HG02970 (cell line): ENCODE measurements around the gene CASTOR1.

Source experiments
- ATAC-seq: cut with Tn5 transposase; IDR thresholded peaks from one replicate; pipeline ENCODE4 v1.9.1; 2021; ENCODE audit warnings: mild to moderate bottlenecking, moderate library complexity, moderate number of reproducible peaks; ENCODE audit not compliant: unreplicated experiment, low FRiP score

CASTOR1 gene

GRCh38 chr22:30320021-30320556 is 30.8 kb upstream of the CASTOR1 start:
- no peak for ATAC-seq

GRCh38 chr22:30318799-30319419 is 29.6 kb upstream of the CASTOR1 start:
- ATAC-seq = no peak

- ATAC-seq = no peak
Measured at GRCh38 chr22:30317778-30318177, 28.5 kb upstream of the CASTOR1 start.

- ATAC-seq = no peak
Measured at GRCh38 chr22:30315962-30316576, 26.8 kb upstream of the CASTOR1 start.

GRCh38 chr22:30314915-30315314 is 25.6 kb upstream of the CASTOR1 start:
- ATAC-seq = no peak

- no peak for ATAC-seq
Measured at GRCh38 chr22:30313527-30314363, 24.4 kb upstream of the CASTOR1 start.

GRCh38 chr22:30312053-30312452 is 22.7 kb upstream of the CASTOR1 start:
- no peak for ATAC-seq

GRCh38 chr22:30310881-30311771 is 21.8 kb upstream of the CASTOR1 start:
- no peak for ATAC-seq

- no peak for ATAC-seq
Measured at GRCh38 chr22:30309951-30310741, 20.8 kb upstream of the CASTOR1 start.

GRCh38 chr22:30308518-30309230 is 19.4 kb upstream of the CASTOR1 start:
- ATAC-seq = no peak

GRCh38 chr22:30308093-30308492 is 18.8 kb upstream of the CASTOR1 start:
- no peak for ATAC-seq

GRCh38 chr22:30307041-30307574 is 17.8 kb upstream of the CASTOR1 start:
- ATAC-seq = no peak

- ATAC-seq = no peak
Measured at GRCh38 chr22:30306627-30307011, 17.3 kb upstream of the CASTOR1 start.

- no peak for ATAC-seq
Measured at GRCh38 chr22:30305906-30306626, 16.8 kb upstream of the CASTOR1 start.

- no peak for ATAC-seq
Measured at GRCh38 chr22:30305519-30305905, 16.2 kb upstream of the CASTOR1 start.

- no peak for ATAC-seq
Measured at GRCh38 chr22:30304495-30305244, 15.4 kb upstream of the CASTOR1 start.

GRCh38 chr22:30302810-30303138 is 13.5 kb upstream of the CASTOR1 start:
- no peak for ATAC-seq
